NCI-H1048 (cell line): ENCODE results near the gene SDSL.

ENCODE experiments used
- DNase-seq: peaks from one replicate; lab custom pipeline; 2025; lab: John Stamatoyannopoulos, UW

Gene SDSL

GRCh38 chr12:113468365-113469223 lies 46.4 kb downstream of the SDSL start:
- DNase-seq, result no peak

GRCh38 chr12:113469224-113469948 lies 47.2 kb downstream of the SDSL start:
- DNase-seq, result no peak

- no peak for DNase-seq
Observed at GRCh38 chr12:113469949-113470743, 48.0 kb downstream of the SDSL start.

GRCh38 chr12:113470871-113471618 lies 48.9 kb downstream of the SDSL start:
- no peak for DNase-seq

GRCh38 chr12:113471619-113472171 lies 49.5 kb downstream of the SDSL start, which contains the start of gene LHX5:
LHX5 (minus strand) TSS chr12:113471871; CDS start chr12:113471498, 373 bp downstream.
- no peak for DNase-seq

- no peak for DNase-seq
Observed at GRCh38 chr12:113472191-113473121, 50.3 kb downstream of the SDSL start.

- DNase-seq, result no peak
Observed at GRCh38 chr12:113473400-113473799, 51.2 kb downstream of the SDSL start.

GRCh38 chr12:113473942-113474341 lies 51.8 kb downstream of the SDSL start:
- DNase-seq, result no peak

- no peak for DNase-seq
Observed at GRCh38 chr12:113474635-113475436, 52.7 kb downstream of the SDSL start.

- no peak for DNase-seq
Observed at GRCh38 chr12:113475451-113476175, 53.4 kb downstream of the SDSL start.

GRCh38 chr12:113476176-113476986 lies 54.2 kb downstream of the SDSL start:
- DNase-seq, result no peak

- no peak for DNase-seq
Observed at GRCh38 chr12:113477171-113477841, 55.1 kb downstream of the SDSL start.

GRCh38 chr12:113477842-113478215 lies 55.6 kb downstream of the SDSL start:
- DNase-seq, result no peak

GRCh38 chr12:113478351-113479011 lies 56.3 kb downstream of the SDSL start:
- DNase-seq, result no peak

- DNase-seq, result no peak
Observed at GRCh38 chr12:113479216-113479589, 57.0 kb downstream of the SDSL start.

GRCh38 chr12:113479590-113480335 lies 57.6 kb downstream of the SDSL start:
- no peak for DNase-seq
